ENCODE data around the gene ABCF2.

The ABCF2 gene

GRCh38 chr7:151188252-151188542, 38.8 kb downstream of the ABCF2 start:
- TF ChIP-seq CTCF (conservative IDR thresholded peaks at IDR 0.05) = no peak

GRCh38 chr7:151187409-151188251, 39.4 kb downstream of the ABCF2 start:
- no peak for TF ChIP-seq CTCF (conservative IDR thresholded peaks at IDR 0.05)
- H3K27ac ChIP-seq = no peak overlapping the region

More at GRCh38 chr7:151188252-151188542, 38.8 kb downstream of the ABCF2 start:
- H3K27ac ChIP-seq = no peak overlapping the region

- H3K27ac ChIP-seq = no peak within 1 kb of the TSS
- no peak for TF ChIP-seq CTCF (conservative IDR thresholded peaks at IDR 0.05)
Observed at GRCh38 chr7:151186640-151187408, 40.2 kb downstream of the ABCF2 start, which contains the start of gene ASB10. Gene ASB10 (minus strand): TSS chr7:151187250. CDS start chr7:151187130, 120 bp downstream.

GRCh38 chr7:151185762-151186639, 41.0 kb downstream of the ABCF2 start:
- no peak for TF ChIP-seq CTCF (conservative IDR thresholded peaks at IDR 0.05)

GRCh38 chr7:151181011-151181431, 46.0 kb downstream of the ABCF2 start:
- H3K27ac ChIP-seq = no peak overlapping the region
- no peak for TF ChIP-seq CTCF (conservative IDR thresholded peaks at IDR 0.05)

More at GRCh38 chr7:151185762-151186639, 41.0 kb downstream of the ABCF2 start:
- H3K27ac ChIP-seq = no peak overlapping the region

GRCh38 chr7:151179946-151180345, 47.1 kb downstream of the ABCF2 start:
- no peak overlapping the region for H3K27ac ChIP-seq
- no peak for TF ChIP-seq CTCF (conservative IDR thresholded peaks at IDR 0.05)
